B cell (primary cell): ENCODE data around the gene ANK2. TPM values are rescaled to one million over a fixed set of nuclear protein-coding genes. Genes with fewer than 3 reads are reported as not detected.

ENCODE experiments used
- ATAC-seq: fragments of 200-7000 bp; cut with Tn5 transposase; one replicate; pipeline ENCODE4 v1.10.0; 2021; ENCODE audit warnings: low read depth, mild to moderate bottlenecking, moderate number of reproducible peaks, moderate library complexity
- CTCF ChIA-PET: fragments of 350-600 bp; sonication (Branson Sonifier 250); formaldehyde crosslinking; loops from one replicate; lab custom pipeline; 2021; ENCODE audit warnings: antibody characterized with exemption, inconsistent platforms; lab: Charles Lee
- POLR2A ChIA-PET: fragments of 350-600 bp; sonication (Branson Sonifier 250); formaldehyde crosslinking; loops from one replicate; lab custom pipeline; 2021; ENCODE audit warnings: antibody characterized with exemption; lab: Charles Lee
- DNase-seq: peaks from one replicate; pipeline ENCODE4 v3.0.0; 2013
- H2AFZ ChIP-seq: 2 replicates; pipeline ENCODE4 v1.6.1; 2012; ENCODE audit warnings: mild to moderate bottlenecking, low read depth, low read length; ENCODE audit not compliant: insufficient read depth, poor library complexity, severe bottlenecking
- H3K27ac ChIP-seq, 2 donors: 1 replicate in 1 of 2; 2 replicates in 1 of 2; pipeline ENCODE4 v1.5.1; 2012 to 2013; ENCODE audit warnings: low read length in 2 of 2, mild to moderate bottlenecking in 2 of 2, moderate library complexity in 1 of 2
- H3K27me3 ChIP-seq, 4 experiments: fragments of 200-600 bp in 1 of 4; sonication (generic) in 1 of 4; replicated peaks in 1 of 4; 1 replicate in 2 of 4; 2 replicates in 2 of 4; pipeline versions ENCODE4 v1.6.1 to v1.7.0; 2013 to 2016; ENCODE audit warnings: low read length in 3 of 4, mild to moderate bottlenecking in 2 of 4, mixed read lengths in 1 of 4, moderate library complexity in 1 of 4; ENCODE audit not compliant: insufficient read depth in 4 of 4, control insufficient read depth in 3 of 4; ENCODE audit errors: control extremely low read depth in 1 of 4
- H3K36me3 ChIP-seq, 2 experiments: replicated peaks in 1 of 2; 1 replicate in 1 of 2; 2 replicates in 1 of 2; pipeline versions ENCODE4 v1.6.1 to v1.7.1; 2013; ENCODE audit warnings: low read length in 1 of 2; ENCODE audit not compliant: insufficient read depth in 2 of 2, control insufficient read depth in 1 of 2; ENCODE audit errors: control extremely low read depth in 1 of 2, extremely low read depth in 1 of 2
- H3K4me1 ChIP-seq, 2 donors: fragments of 200-600 bp in 1 of 2; sonication (generic) in 1 of 2; 1 replicate in 1 of 2; 2 replicates in 1 of 2; pipeline versions ENCODE4 v1.5.1 to v1.6.1; 2013 to 2017; ENCODE audit warnings: low read length in 2 of 2; ENCODE audit not compliant: control insufficient read depth in 2 of 2, insufficient read depth in 2 of 2
- H3K4me2 ChIP-seq: replicated peaks from 2 replicates; pipeline ENCODE3; 2012; ENCODE audit warnings: mild to moderate bottlenecking, low read depth, low read length; ENCODE audit not compliant: poor library complexity, severe bottlenecking
- H3K4me3 ChIP-seq, 5 experiments: fragments of 200-600 bp in 1 of 5; sonication (generic) in 1 of 5; 1 replicate in 3 of 5; 2 replicates in 2 of 5; pipeline versions ENCODE4 v1.5.1 to v1.7.0; 2011 to 2016; ENCODE audit warnings: low read length in 4 of 5, mild to moderate bottlenecking in 4 of 5, low read depth in 2 of 5, control low read depth in 1 of 5, moderate library complexity in 1 of 5; ENCODE audit not compliant: insufficient read depth in 1 of 5; ENCODE audit errors: control extremely low read depth in 1 of 5, extremely low read depth in 1 of 5
- H3K79me2 ChIP-seq: fragments of 200-600 bp; sonication (generic); one replicate; pipeline ENCODE4 v1.6.0; 2016; ENCODE audit warnings: low read length; ENCODE audit not compliant: control insufficient read depth, insufficient read depth
- H3K9ac ChIP-seq: fragments of 200-600 bp; sonication (generic); 2 replicates; pipeline ENCODE4 v1.6.1; 2017; ENCODE audit warnings: mild to moderate bottlenecking, low read length, moderate library complexity
- H3K9me3 ChIP-seq, 3 donors: one replicate each; pipeline versions ENCODE4 v1.6.1 to v1.7.1; 2013; ENCODE audit warnings: low read length in 2 of 3; ENCODE audit not compliant: control insufficient read depth in 2 of 3, insufficient read depth in 1 of 3; ENCODE audit errors: control extremely low read depth in 1 of 3
- H4K20me1 ChIP-seq: 2 replicates; pipeline ENCODE4 v1.6.0; 2012; ENCODE audit warnings: mild to moderate bottlenecking, low read length; ENCODE audit not compliant: insufficient read depth, control insufficient read depth, poor library complexity, severe bottlenecking
- H3K27ac Mint-ChIP-seq: one replicate; pipeline ENCODE4 v1.8.0; 2021; ENCODE audit warnings: mixed read lengths
- H3K27me3 Mint-ChIP-seq: one replicate; pipeline ENCODE4 v1.8.0; 2021; ENCODE audit warnings: mixed read lengths
- H3K4me1 Mint-ChIP-seq: one replicate; pipeline ENCODE4 v1.8.0; 2021; ENCODE audit warnings: mixed read lengths
- H3K4me3 Mint-ChIP-seq: one replicate; pipeline ENCODE4 v1.8.0; 2021; ENCODE audit warnings: mixed read lengths
- H3K9me3 Mint-ChIP-seq: one replicate; pipeline ENCODE4 v1.8.0; 2022; ENCODE audit warnings: mixed read lengths; ENCODE audit not compliant: insufficient read depth
- EZH2 ChIP-seq: IDR thresholded peaks from 2 replicates; pipeline ENCODE4 v1.6.1; 2012; ENCODE audit warnings: borderline replicate concordance, low read depth, mild to moderate bottlenecking, moderate library complexity, low read length; ENCODE audit not compliant: insufficient read depth, poor library complexity, severe bottlenecking
- WGBS: methylation state at CpG from one replicate; pipeline ENCODE4 v1.1.5; 2013; ENCODE audit warnings: missing lambda C conversion rate; ENCODE audit not compliant: insufficient coverage; 5-methylcytosine and 5-hydroxymethylcytosine counted together
- intact Hi-C: fragments of 100-400 bp; cut with micrococcal nuclease; formaldehyde crosslinking; loops from one replicate; pipeline ENCODE4 v1.10.0; 2022
- polyA plus RNA-seq: library from polyadenylated mRNA; depleted of rRNA; stranded (reverse); fragments of >200 nt; gene quantifications from 2 replicates; pipeline ENCODE4 v1.2.3, GENCODE V29; 2012
- total RNA-seq, 2 donors: library from RNA; stranded (reverse); fragments of 120-200 nt in 1 of 2; gene quantifications; 1 replicate in 1 of 2; 2 replicates in 1 of 2; pipeline versions ENCODE4 v1.2.3 to v1.2.4, GENCODE V29; 2013 to 2022
- TF ChIP-seq, protein P1 (sequence below): fragments of 200-600 bp; IDR thresholded peaks from one replicate; pipeline ENCODE4 v1.8.0; 2022; ENCODE audit warnings: antibody characterized with exemption, mild to moderate bottlenecking

ANK2 gene
- total and polyA plus RNA-seq, 2 donors (not counting 1 experiment from before 2014, with no cell fraction given), result 0.16 to 3.6 TPM

DNA sequence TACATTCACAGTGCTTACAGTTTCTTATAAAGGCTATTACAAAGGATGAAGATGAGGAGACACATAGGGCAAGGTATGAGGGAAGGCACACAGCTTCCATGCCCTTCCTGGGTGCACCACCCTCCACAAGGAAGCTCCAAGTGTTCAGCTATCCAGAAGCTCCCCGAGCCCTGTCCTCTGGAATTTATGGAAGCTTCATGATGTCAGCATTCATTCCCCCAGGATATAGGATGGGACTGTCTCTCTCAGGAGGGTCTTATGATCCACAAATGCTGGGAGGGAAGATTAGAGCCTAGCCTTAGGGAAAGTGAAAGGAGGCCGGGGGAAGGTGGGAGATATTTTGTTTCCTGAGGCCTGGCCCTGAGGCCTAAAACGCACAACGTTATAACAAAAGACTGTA, 236.0 kb downstream of the ANK2 start:
- H3K4me3 ChIP-seq, result no peak overlapping the region
- H3K27ac ChIP-seq, result no peak overlapping the region
- no peaks in the 10 kb centered on the region for H3K36me3 ChIP-seq
- no peaks in the 10 kb centered on the region for H3K9me3 Mint-ChIP-seq
- H3K27ac Mint-ChIP-seq, result no peak overlapping the region
- H3K9ac ChIP-seq, result no peak overlapping the region
- no peaks in the 10 kb centered on the region for H3K4me1 Mint-ChIP-seq
- no peaks in the 10 kb centered on the region for H3K79me2 ChIP-seq
- intact Hi-C loops, result no loop called here
- no peaks in the 10 kb centered on the region for H3K4me1 ChIP-seq
- H2AFZ ChIP-seq, result no peak overlapping the region
- H3K9me3 ChIP-seq, result no peaks in the 10 kb centered on the region
- no peak for DNase-seq
- POLR2A ChIA-PET, result no interaction called here
- no peaks in the 10 kb centered on the region for H3K27me3 Mint-ChIP-seq
- H3K27me3 ChIP-seq, result peaks cover 0 to 2% (median 0%) of the 10 kb centered on the region in 4 experiments
- no peak for TF ChIP-seq EZH2
- TF ChIP-seq, protein P1, sequence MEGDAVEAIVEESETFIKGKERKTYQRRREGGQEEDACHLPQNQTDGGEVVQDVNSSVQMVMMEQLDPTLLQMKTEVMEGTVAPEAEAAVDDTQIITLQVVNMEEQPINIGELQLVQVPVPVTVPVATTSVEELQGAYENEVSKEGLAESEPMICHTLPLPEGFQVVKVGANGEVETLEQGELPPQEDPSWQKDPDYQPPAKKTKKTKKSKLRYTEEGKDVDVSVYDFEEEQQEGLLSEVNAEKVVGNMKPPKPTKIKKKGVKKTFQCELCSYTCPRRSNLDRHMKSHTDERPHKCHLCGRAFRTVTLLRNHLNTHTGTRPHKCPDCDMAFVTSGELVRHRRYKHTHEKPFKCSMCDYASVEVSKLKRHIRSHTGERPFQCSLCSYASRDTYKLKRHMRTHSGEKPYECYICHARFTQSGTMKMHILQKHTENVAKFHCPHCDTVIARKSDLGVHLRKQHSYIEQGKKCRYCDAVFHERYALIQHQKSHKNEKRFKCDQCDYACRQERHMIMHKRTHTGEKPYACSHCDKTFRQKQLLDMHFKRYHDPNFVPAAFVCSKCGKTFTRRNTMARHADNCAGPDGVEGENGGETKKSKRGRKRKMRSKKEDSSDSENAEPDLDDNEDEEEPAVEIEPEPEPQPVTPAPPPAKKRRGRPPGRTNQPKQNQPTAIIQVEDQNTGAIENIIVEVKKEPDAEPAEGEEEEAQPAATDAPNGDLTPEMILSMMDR, result no peak
- no peak overlapping the region for H3K4me2 ChIP-seq
- no peak for ATAC-seq
- no CpG with 5 or more reads among the region's 4 CpGs for WGBS
- CTCF ChIA-PET, result no interaction called here
- no peak overlapping the region for H3K4me3 Mint-ChIP-seq
- H4K20me1 ChIP-seq, result no peaks in the 10 kb centered on the region

DNA sequence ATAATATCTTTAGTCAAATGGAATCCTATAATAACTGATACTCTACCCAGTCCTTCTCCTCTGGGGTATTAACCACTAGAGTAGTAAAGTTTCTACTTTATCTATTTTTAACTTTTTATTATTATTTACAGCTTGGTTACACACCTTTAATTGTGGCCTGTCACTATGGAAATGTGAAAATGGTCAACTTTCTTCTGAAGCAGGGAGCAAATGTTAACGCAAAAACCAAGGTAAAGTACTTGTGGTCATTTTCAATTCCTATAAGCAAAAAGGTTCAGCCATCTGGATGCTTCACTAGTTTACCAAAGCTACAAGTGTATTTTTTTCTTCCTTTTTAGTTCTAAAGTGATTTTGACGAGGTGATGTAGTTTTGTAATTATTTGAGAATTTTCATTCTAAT, 238.8 kb downstream of the ANK2 start:
- no peaks in the 10 kb centered on the region for H3K79me2 ChIP-seq
- DNase-seq, result no peak
- no peak overlapping the region for H3K27ac Mint-ChIP-seq
- no peaks in the 10 kb centered on the region for H3K9me3 Mint-ChIP-seq
- no peaks in the 10 kb centered on the region for H4K20me1 ChIP-seq
- H3K4me2 ChIP-seq, result no peak overlapping the region
- WGBS, result no CpG with 5 or more reads among the region's 2 CpGs
- H3K4me1 ChIP-seq, result no peaks in the 10 kb centered on the region
- ATAC-seq, result no peak
- TF ChIP-seq EZH2, result no peak
- TF ChIP-seq, protein P1, result no peak
- no peak overlapping the region for H3K27ac ChIP-seq
- POLR2A ChIA-PET, result no interaction called here
- H3K27me3 Mint-ChIP-seq, result no peaks in the 10 kb centered on the region
- H3K36me3 ChIP-seq, result no peaks in the 10 kb centered on the region
- H3K9ac ChIP-seq, result no peak overlapping the region
- no peak overlapping the region for H3K4me3 ChIP-seq
- no peak overlapping the region for H2AFZ ChIP-seq
- CTCF ChIA-PET, result no interaction called here
- H3K27me3 ChIP-seq, result peaks cover 0 to 2% (median 0%) of the 10 kb centered on the region in 4 experiments
- no peaks in the 10 kb centered on the region for H3K4me1 Mint-ChIP-seq
- no peak overlapping the region for H3K4me3 Mint-ChIP-seq
- no peaks in the 10 kb centered on the region for H3K9me3 ChIP-seq
- intact Hi-C loops, result no loop called here
